HG02981 (cell line): ENCODE data around the gene NUP93.
"Not testable (repeated sequence)": the region's sequence is repeated elsewhere in the genome, so short reads cannot be mapped to it uniquely, and the experiment has no call there.

Experiments used
- ATAC-seq: cut with Tn5 transposase; IDR thresholded peaks from one replicate; pipeline ENCODE4 v1.9.1; 2021; ENCODE audit warnings: mild to moderate bottlenecking, moderate library complexity; ENCODE audit not compliant: unreplicated experiment

The NUP93 gene

DNA sequence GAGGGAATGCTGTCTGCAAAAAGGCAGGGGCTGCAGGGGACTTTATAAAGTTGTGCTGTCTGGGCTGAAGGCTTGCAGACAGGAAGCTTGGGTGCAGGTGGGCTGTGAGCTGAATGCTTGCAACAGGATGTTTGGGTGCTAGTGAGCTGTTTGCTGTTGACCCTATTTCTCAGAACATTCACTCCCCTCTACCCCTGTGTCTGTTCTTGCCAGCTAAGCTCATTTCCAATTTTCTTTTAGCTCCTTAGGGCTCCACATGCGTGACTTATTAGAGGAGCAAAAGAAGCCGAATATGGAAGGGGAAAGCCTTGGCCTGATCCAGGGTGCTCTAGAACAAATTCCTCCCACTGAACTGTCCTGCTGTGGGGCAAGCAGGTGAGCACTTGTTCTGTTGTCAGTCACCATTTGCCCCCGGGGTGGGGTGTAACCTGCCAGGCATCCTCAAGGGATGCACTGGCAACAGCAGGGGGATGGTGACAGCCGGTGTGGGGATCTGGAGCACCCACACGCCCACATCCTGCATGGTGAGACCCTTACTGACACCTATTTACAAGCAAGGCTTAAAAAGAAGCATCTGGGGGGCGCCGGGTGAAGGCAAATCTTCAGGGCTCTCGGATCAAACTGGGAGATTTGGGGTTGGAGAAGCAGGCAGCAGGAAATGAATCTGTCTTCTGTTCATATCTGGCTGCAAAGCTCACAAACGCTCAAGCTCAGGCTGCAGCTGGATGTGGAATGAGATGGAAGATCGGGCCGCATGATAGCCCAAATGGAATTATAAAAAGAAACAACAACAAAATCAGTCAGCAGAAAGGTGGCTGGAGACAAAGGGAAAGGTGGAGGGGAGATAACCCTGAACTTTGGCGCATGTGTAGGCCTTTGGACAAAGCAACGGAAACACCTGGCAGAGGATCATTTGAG is 21.1 kb upstream of the NUP93 start:
- ATAC-seq, result no peak

DNA sequence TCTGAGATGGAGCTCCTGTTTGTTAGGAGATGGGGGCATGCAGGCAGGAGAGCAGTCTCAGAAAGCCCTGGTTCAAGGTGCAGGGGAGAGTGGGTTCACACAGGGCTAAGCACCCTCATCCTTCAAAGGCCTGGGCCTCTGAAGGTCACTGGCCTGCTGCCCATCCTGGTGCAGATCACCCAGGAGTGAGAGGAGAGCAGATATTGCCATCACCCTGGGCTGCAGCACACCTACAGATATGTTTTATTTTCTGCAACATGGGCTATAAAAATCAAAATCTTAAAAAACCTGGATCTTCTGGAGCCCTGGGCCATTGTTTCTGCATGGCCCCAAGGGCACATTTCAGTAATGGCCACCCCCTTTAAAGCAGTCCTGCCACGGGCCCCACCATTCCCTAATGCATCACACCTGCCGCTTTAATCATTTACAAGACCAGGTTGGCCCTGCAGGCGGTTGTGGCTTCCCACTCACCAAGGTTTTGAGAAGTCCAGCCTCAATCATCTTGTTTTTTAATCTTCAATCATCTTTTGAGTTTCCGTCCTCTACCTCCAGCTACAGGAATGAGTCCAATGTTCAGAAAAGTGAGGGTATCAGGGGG is 20.4 kb upstream of the NUP93 start:
- ATAC-seq, result no peak

DNA sequence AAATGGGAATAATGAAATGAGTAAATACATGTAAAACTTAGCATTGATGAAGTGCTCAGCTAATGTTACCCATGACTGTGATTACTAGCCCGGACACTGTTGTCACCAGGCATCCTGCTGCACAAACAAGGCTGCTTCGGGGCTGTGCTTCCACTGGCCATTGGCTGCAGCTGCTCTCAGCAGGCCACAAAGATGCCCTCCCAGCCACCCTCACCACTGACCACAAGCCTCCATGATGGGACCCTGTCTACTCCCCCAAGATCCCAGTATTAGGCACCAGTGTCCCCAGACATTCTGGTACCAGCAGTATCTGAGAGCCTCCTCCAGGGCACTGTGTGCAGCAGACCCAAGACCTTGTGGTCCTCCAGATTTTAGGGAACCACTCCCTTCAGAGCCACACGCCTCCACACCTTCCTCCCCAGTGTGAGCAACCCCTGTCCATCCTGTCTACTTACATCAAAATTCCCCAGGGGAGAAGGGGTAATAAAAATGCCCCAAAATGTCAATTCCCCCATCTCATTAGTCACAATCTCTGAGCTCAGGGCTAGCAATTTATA is 19.7 kb upstream of the NUP93 start:
- ATAC-seq, result no peak

DNA sequence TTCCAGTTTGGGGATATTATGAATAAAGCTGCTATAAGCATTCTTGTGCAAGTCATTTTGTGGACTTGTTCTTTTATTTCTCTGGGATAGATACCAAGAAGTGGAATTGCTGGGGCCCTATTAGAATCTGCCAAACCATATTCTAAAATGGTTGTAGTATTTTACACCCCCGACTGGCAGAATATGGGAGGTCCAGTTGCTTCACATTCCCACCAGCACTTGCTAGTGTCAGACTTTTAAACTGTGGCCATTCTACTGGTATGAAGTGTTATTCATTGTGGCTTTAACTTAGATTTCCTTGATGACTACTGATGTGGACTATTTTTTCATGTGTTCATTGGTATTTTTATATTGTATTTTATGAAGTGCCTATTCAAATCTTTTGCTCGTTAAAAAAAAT is 18.1 kb upstream of the NUP93 start:
- ATAC-seq, result no peak

DNA sequence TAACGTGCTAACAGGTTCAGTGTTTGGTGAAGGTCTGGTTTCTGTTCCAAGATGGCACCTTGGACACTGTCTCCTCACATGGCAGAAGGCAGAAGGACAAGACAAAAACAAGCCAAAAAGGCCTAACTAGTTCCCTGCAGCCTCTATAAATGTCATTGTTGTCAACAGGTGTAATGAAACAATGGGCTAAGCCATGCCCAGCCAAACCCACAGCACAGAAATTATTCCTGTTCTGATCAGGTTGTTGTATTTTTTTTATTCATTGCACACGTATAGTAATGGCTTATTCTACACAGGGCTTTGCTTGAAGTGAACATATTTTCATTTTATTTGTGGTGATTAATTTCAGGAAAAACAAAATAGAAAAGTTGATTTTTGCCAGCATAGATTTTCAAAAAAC is 16.1 kb upstream of the NUP93 start:
- no peak for ATAC-seq

DNA sequence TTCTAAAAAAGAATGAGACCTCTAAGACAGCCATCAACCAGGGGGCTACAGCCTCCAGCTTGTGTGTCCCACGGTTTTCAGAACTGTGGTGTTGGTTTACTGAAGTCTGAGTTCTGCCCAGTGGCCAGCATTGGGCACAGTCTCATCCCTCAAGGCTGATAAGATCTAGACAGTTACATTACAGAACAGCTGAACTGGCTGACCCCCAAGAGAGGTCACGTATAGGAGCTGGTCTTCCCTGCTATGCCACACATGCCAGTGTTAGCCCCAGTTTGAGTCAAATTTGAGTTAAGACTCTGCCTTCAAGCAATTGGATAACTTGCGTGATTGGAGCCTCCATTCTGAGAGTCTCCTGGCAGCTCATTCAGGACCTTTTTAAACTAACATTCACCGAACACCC is 14.8 kb upstream of the NUP93 start:
- no peak for ATAC-seq

DNA sequence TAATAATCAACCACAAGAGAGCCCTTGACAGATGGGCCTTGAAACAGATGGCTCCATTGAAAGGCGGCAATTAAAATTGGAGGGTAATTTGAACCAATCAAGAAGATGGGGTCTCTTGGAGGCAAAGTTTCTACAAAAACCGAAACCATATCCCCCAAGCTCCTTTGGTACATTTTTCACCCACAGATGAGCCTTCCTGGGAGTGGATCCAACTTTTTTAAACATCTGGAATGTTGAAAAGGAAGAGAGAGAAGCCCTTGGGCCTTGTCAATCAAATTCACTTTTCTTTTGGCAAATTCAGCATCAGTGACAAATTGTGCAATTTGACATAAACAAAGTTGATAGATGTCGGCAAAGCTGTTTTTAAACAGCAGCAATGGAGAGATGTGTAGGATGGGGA is 13.2 kb upstream of the NUP93 start:
- no peak for ATAC-seq

DNA sequence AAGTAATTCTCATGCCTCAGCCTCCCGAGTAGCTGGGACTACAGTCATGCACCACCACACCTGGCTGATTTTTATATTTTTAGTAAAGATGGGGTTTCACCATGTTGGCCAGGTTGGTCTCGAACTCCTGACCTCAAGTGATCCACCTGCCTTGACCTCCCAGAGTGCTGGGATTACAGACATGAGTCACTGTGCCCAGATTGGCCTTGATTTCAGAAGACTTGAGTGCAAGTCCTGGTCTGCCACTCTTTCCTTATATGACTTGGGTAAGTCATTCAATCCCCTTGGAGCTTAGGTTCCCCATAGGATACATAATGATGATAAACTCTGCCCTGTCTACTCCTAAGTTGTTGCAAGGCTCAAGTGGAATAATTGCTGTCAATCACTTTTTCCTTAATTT is 12.4 kb upstream of the NUP93 start:
- not testable (repeated sequence) for ATAC-seq

DNA sequence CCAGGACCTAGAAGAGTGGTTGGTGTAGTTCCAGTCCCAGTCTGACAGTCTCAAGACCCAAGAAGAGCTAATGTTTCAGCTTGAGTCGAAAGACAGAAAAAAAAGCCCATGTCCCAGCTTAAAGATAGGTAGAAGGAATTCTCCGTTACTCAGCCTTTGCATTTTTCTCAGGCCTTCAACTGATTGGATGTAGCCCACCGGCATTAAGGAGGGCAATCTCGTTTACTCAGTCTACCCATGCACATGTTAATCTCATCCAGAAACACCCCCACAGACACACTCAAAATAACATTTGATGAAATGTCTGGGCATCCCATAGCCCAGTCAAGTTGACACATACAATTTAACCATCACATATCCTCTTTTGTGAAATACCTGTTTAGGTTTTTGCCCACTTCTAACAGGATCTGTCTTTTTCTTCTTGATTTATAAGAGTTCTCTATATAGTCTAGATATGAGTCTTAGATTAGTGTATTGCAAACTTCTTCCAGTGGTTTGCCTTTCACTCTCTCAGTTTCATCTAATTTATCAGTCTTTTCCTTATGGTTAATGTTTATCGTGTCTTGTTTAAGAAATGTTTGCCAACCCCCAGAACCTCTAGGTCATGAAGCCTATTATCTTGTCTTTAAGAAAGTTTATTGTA is 7.6 kb upstream of the NUP93 start:
- ATAC-seq, result no peak

DNA sequence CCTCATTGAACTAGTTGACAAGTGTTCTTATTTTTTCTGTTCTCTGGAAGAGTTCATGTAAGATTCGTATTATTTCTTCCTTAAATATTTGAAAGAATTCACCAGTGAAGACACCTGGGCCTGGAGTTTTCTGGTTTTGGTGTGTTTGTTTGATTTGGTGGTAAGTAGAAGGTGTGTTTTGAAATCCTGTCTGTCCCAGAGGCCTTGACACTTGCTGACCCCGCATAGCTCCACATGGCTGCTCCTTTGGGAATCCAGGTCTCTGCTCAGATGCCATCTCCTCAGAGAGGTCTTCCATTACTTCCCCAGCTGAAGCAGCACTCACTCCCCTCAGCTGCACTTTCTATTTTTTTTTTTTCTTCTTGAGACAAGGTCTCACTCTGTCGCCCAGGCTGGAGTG is 5.7 kb upstream of the NUP93 start:
- no peak for ATAC-seq

DNA sequence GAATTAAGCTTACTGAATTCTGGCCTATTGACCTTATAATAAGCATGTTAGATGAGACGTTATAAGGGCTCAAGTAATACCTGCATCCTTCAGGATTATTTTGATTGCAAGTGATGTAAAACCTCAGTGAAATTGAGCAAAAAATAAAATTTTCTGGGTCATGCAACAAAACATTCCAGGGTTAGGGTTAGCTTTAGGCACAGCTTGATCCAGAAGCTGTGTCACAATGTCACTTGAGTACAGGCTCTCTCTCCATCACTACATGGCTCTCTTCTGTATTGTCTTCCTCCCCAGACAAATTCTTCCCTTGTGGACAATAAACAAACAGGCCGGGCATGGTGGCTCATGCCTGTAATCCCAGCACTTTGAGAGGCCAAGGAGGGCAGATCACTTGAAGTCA is 3.6 kb upstream of the NUP93 start:
- no peak for ATAC-seq

DNA sequence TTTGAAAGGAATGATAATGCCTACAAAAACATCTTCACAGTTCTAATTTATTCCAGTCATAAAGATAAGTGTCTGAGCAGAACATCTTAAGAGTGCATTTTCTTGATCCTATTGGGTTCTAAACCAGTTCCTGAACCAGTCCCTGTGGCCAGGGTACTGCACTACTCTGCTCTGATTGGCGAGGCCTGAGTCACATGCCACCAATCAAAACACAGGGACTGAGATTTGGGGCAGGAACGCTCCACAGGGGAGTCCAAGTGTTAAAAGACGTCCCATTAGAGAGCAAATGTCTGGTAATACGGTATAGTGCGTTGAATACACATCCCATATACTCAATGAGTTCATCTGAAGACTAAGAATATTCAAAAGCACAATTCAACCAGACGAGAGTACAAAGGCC is 3.0 kb upstream of the NUP93 start:
- ATAC-seq, result no peak

DNA sequence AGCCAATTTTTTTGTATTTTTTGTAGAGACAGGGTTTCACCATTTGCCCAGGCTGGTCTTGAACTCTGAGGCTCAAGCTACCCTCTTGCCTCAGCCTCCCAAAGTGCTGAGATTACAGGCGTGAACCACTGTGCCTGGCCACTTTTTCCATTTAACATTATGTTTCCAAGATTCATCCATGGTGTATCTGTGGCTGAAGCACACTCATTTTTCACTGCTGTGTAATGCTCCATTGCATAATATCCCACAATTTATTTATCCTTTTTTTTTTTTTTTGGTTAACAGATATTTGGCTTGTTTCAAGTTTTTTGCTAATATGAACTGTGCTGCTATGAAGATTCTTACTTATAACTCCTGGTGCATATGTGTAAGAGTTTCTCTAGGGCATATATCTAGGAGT is 1.9 kb upstream of the NUP93 start:
- no peak for ATAC-seq

DNA sequence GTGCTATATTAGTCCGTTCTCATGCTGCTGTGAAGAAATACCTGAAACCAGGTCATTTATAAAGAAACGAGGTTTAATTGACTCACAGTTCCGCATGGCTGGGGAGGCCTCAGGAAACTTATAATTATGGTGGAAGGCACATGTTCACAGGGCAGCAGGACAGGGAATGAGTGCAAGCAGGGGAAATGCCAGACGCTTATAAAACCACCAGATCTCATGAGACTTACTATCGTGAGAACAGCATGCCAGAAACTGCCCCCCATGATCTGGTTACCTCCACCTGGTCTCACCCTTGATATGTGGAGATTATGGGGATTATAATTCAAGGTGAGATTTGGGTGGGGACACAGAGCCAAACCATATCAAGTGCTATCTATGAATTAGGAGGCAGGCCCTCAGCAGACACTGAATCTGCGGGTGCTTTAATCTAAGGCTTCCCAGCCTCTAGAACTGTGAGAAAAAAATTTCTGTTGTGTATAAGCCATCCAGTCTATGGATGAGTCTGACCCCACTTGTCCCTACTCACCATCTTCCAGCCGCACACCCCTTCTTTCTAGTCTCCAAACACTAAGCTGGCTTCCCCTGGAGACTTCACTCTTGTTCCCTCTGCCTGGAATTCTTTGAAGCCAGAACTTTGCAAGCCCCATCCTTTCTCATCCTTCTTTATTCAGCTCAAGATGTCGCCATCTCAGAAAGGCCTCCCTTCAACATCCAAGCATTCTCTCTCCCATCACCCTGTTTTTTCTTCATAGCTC is 772 bp upstream of the NUP93 start:
- no peak for ATAC-seq

DNA sequence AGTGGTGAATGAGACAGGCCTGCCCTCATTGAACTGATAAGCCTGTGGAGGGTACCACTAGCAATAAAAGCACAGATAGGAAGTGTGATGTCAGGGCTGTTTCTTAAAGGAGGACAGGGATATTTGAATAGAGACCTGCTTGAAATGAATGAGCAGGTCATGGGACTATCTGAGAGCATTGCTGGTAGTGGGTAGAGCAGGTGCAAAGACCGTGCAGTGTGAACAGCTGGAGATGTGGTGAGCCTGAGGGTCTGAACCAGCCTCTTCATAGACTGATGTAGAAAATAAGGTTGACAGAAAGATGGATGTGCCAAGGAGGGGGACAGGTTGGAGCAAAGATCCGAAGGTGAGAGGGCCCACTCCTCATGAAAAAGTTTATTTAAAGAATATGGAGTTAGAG is 2.4 kb downstream of the NUP93 start:
- ATAC-seq, result peak; percentile 51

DNA sequence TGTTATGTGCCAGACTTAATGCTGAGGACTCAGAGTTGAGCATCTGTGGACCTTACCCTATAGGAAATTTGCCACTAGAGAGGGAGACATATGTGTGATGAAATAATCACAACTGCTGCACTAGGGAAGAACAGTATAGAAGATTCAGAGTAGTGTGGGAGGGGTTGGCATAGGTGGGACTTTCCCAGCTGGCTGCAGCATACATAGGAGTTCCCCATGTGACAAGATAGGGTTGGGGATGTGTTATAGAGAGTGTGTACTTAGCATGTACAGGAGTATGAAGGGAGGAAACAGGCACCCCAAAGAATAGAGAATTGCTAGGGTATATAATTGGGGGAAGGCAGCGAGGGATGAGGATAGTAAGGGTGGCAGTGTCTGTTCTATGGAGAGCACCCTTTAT is 2.9 kb downstream of the NUP93 start:
- ATAC-seq, result no peak

DNA sequence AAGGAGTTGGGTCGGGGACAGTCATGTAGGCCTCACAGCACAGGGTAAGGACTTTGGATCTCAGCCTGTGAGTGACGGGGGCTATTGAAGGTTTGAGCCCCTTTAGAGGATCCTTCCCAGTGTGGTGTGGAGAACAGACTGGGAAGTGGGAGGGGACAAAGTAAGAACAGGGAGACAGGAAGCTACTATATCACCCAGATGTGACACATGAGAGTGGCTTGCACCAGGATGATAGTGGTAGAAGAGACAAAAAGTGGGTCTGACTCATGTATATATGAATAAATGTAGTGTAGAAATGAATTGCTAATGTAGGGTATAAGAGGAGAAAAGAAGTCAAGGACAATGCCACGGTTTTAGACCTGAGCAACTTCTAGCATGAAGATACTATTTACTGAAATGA is 4.5 kb downstream of the NUP93 start:
- ATAC-seq, result no peak

DNA sequence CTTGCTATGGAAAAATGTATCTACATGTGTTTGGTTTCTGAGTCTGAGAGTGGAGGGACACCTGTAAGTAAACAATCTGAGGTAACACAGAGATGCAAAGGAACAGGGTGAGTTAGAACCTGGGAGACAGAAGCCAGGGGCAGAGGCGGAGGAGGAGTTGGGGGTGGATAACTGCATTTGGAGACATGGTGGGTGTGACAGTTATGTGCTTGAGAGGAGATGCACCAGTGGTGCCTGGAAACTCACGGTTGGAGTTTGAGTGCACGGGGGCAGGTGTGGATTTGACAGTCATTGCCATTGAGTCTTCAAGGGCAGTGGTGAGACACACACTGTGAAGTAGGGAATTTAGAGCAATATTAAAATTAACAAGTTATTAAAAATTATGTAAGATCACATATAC is 6.5 kb downstream of the NUP93 start:
- ATAC-seq, result no peak

DNA sequence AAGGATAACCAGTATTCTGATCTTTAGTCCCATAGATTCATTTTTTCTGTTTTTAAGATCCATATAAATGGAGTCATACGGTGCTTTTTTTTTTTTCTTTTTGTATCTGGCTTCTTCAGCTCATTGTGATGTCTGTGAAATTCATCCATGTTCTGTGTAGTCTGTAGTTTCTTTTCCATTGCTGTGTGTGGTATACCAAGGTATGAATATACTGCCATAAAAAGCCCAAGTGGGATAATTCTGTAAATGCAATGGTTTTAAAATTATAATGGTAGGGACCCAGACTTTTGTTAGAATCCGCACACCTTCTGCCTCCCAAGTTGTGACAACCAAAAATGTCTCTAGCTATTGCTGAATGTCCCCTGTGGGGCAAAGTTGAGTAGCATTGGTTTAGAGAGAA is 7.6 kb downstream of the NUP93 start:
- no peak for ATAC-seq

DNA sequence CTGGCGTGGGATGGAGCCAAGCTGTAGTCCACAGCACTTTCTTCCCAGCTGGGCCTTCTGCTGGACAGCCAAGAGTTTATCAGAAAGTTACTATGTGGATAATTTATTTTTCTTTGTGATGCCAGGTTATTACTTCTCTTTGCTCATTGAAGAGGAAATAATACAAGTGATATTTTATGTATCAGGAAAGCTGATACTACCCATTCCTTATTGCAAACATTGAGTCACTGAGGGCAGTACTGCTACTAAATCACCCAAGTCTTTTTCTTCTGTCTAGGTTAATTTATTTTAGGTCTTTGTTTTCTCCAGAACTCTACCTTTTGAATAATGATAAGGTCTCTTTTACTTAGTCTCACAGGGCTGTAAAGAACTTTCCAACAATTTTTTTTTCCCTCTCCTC is 8.3 kb downstream of the NUP93 start:
- ATAC-seq, result no peak

DNA sequence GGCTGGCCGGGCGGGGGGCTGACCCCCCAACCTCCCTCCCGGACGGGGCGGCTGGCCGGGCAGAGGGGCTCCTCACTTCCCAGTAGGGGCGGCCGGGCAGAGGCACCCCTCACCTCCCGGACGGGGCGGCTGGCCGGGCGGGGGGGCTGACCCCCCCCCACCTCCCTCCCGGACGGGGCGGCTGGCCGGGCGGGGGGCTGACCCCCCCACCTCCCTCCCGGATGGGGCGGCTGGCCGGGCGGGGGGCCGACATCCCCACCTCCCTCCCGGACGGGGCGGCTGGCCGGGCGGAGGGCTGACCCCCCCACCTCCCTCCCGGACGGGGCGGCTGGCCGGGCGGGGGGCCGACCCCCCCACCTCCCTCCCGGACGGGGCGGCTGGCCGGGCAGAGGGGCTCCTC is 9.4 kb downstream of the NUP93 start:
- not testable (repeated sequence) for ATAC-seq
